IMR-90 (cell line): ENCODE results near the gene AOPEP. TPM values are rescaled to one million over a fixed set of nuclear protein-coding genes. Genes with fewer than 3 reads are reported as not detected.

Source experiments
- ATAC-seq: fragments of 200-7000 bp; cut with Tn5 transposase; 2 replicates; pipeline ENCODE4 v1.9.1; 2020; ENCODE audit warnings: low read depth, mild to moderate bottlenecking, moderate library complexity
- BruUV-seq: library from RNA; stranded (reverse); fragments of 400-500 nt; replicated peaks from 2 replicates; lab custom pipeline; 2021; lab: Mats Ljungman, UMichigan
- CTCF ChIA-PET: fragments of 300-600 bp; formaldehyde crosslinking; extraction: SDS; loops from one replicate; lab custom pipeline; 2021; ENCODE audit warnings: antibody characterized with exemption; lab: Yijun Ruan, JAX
- POLR2A ChIA-PET: fragments of 300-600 bp; sonication (Branson Sonifier 250); formaldehyde crosslinking; loops from one replicate; lab custom pipeline; 2022; ENCODE audit warnings: antibody characterized with exemption; ENCODE audit not compliant: unreplicated experiment; lab: Charles Lee
- DNase-seq: peaks from one replicate; pipeline ENCODE4 v3.0.0; 2013
- H2AFZ ChIP-seq: replicated peaks from 2 replicates; pipeline ENCODE3; 2013; ENCODE audit warnings: low read length, mild to moderate bottlenecking; ENCODE audit not compliant: poor library complexity
- H2AK5ac ChIP-seq: 2 replicates; pipeline ENCODE4 v1.6.1; 2013; ENCODE audit warnings: low read depth, low read length, inconsistent platforms
- H2AK9ac ChIP-seq: replicated peaks from 2 replicates; pipeline ENCODE3; 2013; ENCODE audit warnings: mild to moderate bottlenecking, low read depth, low read length, moderate library complexity; ENCODE audit not compliant: poor library complexity
- H2BK120ac ChIP-seq: 2 replicates; pipeline ENCODE4 v1.6.1; 2013; ENCODE audit warnings: low read depth, low read length, inconsistent platforms
- H2BK15ac ChIP-seq: 3 replicates; pipeline ENCODE4 v1.6.1; 2013; ENCODE audit warnings: low read depth, low read length, inconsistent platforms
- H2BK20ac ChIP-seq: 2 replicates; pipeline ENCODE4 v1.6.1; 2013; ENCODE audit warnings: low read depth, mild to moderate bottlenecking, inconsistent platforms, low read length, moderate library complexity
- H2BK5ac ChIP-seq: 2 replicates; pipeline ENCODE4 v1.6.1; 2013; ENCODE audit warnings: mild to moderate bottlenecking, low read depth, low read length, inconsistent platforms; ENCODE audit not compliant: poor library complexity, severe bottlenecking
- H3K14ac ChIP-seq: replicated peaks from 2 replicates; pipeline ENCODE4 v1.6.1; 2013; ENCODE audit warnings: low read depth, low read length, inconsistent platforms
- H3K18ac ChIP-seq: 2 replicates; pipeline ENCODE4 v1.6.1; 2013; ENCODE audit warnings: low read depth, low read length, control low read depth
- H3K23ac ChIP-seq: 2 replicates; pipeline ENCODE4 v1.6.1; 2013; ENCODE audit warnings: low read depth, low read length, inconsistent platforms
- H3K27ac ChIP-seq: 2 replicates; pipeline ENCODE4 v1.5.1; 2013; ENCODE audit warnings: mild to moderate bottlenecking, control low read depth, low read length; ENCODE audit not compliant: insufficient read depth
- H3K27me3 ChIP-seq: 2 replicates; pipeline ENCODE4 v1.6.1; 2013; ENCODE audit warnings: low read length; ENCODE audit not compliant: control insufficient read depth, insufficient read depth
- H3K36me3 ChIP-seq: 2 replicates; pipeline ENCODE4 v1.6.1; 2013; ENCODE audit warnings: low read length, mixed read lengths; ENCODE audit not compliant: control insufficient read depth, insufficient read depth
- H3K4ac ChIP-seq: 2 replicates; pipeline ENCODE4 v1.6.1; 2013; ENCODE audit warnings: low read depth, low read length, inconsistent platforms
- H3K4me1 ChIP-seq: 2 replicates; pipeline ENCODE4 v1.6.1; 2013; ENCODE audit warnings: low read length, mixed read lengths; ENCODE audit not compliant: control insufficient read depth, insufficient read depth
- H3K4me2 ChIP-seq: 2 replicates; pipeline ENCODE4 v1.6.1; 2013; ENCODE audit warnings: low read depth, mild to moderate bottlenecking, control low read depth, low read length, moderate library complexity
- H3K4me3 ChIP-seq: 2 replicates; pipeline ENCODE4 v1.5.1; 2013; ENCODE audit warnings: low read depth, mild to moderate bottlenecking, control low read depth, low read length, moderate library complexity; ENCODE audit not compliant: insufficient read depth
- H3K56ac ChIP-seq: 2 replicates; pipeline ENCODE4 v1.6.1; 2013; ENCODE audit warnings: low read length, inconsistent platforms; ENCODE audit not compliant: insufficient read depth; ENCODE audit errors: extremely low read depth
- H3K79me1 ChIP-seq, 2 experiments: 2 replicates each; pipeline ENCODE4 v1.6.1; 2013; ENCODE audit warnings: low read length in 2 of 2, inconsistent platforms in 1 of 2, low read depth in 1 of 2
- H3K9ac ChIP-seq: 2 replicates; pipeline ENCODE4 v1.6.1; 2013; ENCODE audit warnings: low read depth, low read length, control low read depth
- H3K9me1 ChIP-seq: 2 replicates; pipeline ENCODE4 v1.6.1; 2013; ENCODE audit warnings: low read length, inconsistent platforms; ENCODE audit not compliant: insufficient read depth
- H3K9me3 ChIP-seq: 2 replicates; pipeline ENCODE4 v1.6.1; 2013; ENCODE audit warnings: low read length; ENCODE audit not compliant: control insufficient read depth, insufficient read depth
- H4K20me1 ChIP-seq: 2 replicates; pipeline ENCODE4 v1.6.1; 2013; ENCODE audit warnings: low read length, inconsistent platforms; ENCODE audit not compliant: insufficient read depth
- H4K5ac ChIP-seq: 2 replicates; pipeline ENCODE4 v1.6.1; 2013; ENCODE audit warnings: mild to moderate bottlenecking, low read depth, low read length, control low read depth
- H4K8ac ChIP-seq, 2 experiments: 2 replicates each; pipeline ENCODE4 v1.6.1; 2013; ENCODE audit warnings: low read depth in 2 of 2, low read length in 2 of 2, control low read depth in 1 of 2, inconsistent platforms in 1 of 2
- H4K91ac ChIP-seq: 2 replicates; pipeline ENCODE4 v1.6.1; 2013; ENCODE audit warnings: low read depth, low read length, inconsistent platforms; ENCODE audit not compliant: insufficient read depth
- CHD1 ChIP-seq: IDR thresholded peaks from 2 replicates; pipeline ENCODE4 v1.6.1; 2012; ENCODE audit warnings: low read depth, low read length, improper control_type of control experiment
- CTCF ChIP-seq: conservative IDR thresholded peaks from 2 replicates; pipeline ENCODE4 v1.5.1; 2012; ENCODE audit warnings: mild to moderate bottlenecking, low read depth, low read length, improper control_type of control experiment
- FOS ChIP-seq: fragments of 150-350 bp; IDR thresholded peaks from 2 replicates; pipeline ENCODE4 v1.6.1; 2016; ENCODE audit warnings: low read depth, low read length
- MAZ ChIP-seq: IDR thresholded peaks from 2 replicates; pipeline ENCODE4 v1.6.1; 2012; ENCODE audit warnings: low read depth, mild to moderate bottlenecking, low read length, improper control_type of control experiment, moderate library complexity, borderline replicate concordance
- MXI1 ChIP-seq: IDR thresholded peaks from 2 replicates; pipeline ENCODE4 v1.6.1; 2012; ENCODE audit warnings: low read depth, mild to moderate bottlenecking, low read length, moderate library complexity, borderline replicate concordance
- RAD21 ChIP-seq: IDR thresholded peaks from 2 replicates; pipeline ENCODE4 v1.6.1; 2012; ENCODE audit warnings: low read length, improper control_type of control experiment
- USF2 ChIP-seq: fragments of 150-350 bp; IDR thresholded peaks from 2 replicates; pipeline ENCODE4 v1.6.1; 2017; ENCODE audit warnings: mild to moderate bottlenecking, antibody characterized with exemption, low read length, low read depth
- WGBS, 2 experiments: methylation state at CpG; one replicate each; pipeline versions ENCODE4 v1.1.5 to v1.1.7; 2013; ENCODE audit warnings: missing lambda C conversion rate in 2 of 2; ENCODE audit not compliant: insufficient read length in 1 of 2; ENCODE audit errors: extremely low coverage in 2 of 2; 5-methylcytosine and 5-hydroxymethylcytosine counted together
- dilution Hi-C: fragments of 300-500 bp; cut with HindIII; formaldehyde crosslinking; loops from one replicate; pipeline ENCODE4 v1.14.3; 2018; ENCODE audit warnings: low sequenced_read_pairs; ENCODE audit not compliant: unreplicated experiment
- in situ Hi-C: fragments of 300-500 bp; cut with MboI; formaldehyde crosslinking; loops from 3 replicates; pipeline ENCODE4 v1.14.3; 2019; ENCODE audit warnings: low sequenced_read_pairs, inconsistent platforms, mixed read lengths
- intact Hi-C: fragments of 100-400 bp; cut with micrococcal nuclease; formaldehyde crosslinking; loops from 2 replicates; pipeline ENCODE4 v1.10.0; 2022
- polyA plus RNA-seq, 3 experiments: library from polyadenylated mRNA; depleted of rRNA; stranded (reverse); fragments of >200 nt; gene quantifications; 2 replicates each; pipeline ENCODE4 v1.2.3, GENCODE V29; 2012; ENCODE audit warnings: low replicate concordance in 1 of 3
- total RNA-seq: library from RNA; depleted of rRNA; stranded (reverse); fragments of >200 nt; gene quantifications from 2 replicates; pipeline ENCODE4 v1.2.3, GENCODE V29; 2012
- TF ChIP-seq, protein P1 (sequence below): fragments of 150-350 bp; IDR thresholded peaks from 2 replicates; pipeline ENCODE4 v1.6.1; 2016; ENCODE audit warnings: low read depth, mild to moderate bottlenecking, low read length, moderate library complexity, borderline replicate concordance

Gene AOPEP
- total and polyA plus RNA-seq, 2 of the 4 experiments (the other 2 are of a cell fraction) = 34.9 to 38.7 TPM

GRCh38 chr9:94799578-94800264, 73.2 kb downstream of the AOPEP start:
- DNase-seq = peak; percentile 75
- peak overlapping the region; percentile 11; the same call in 1 of the 2 replicates for H2BK120ac ChIP-seq
- ChIA-PET POLR2A (no interaction called here), CTCF (no interaction called here)
- H3K27ac ChIP-seq = no peak overlapping the region
- H2AK9ac ChIP-seq = no peak overlapping the region
- no peaks in the 10 kb centered on the region for H3K9me3 ChIP-seq
- no peak overlapping the region for H4K91ac ChIP-seq
- peaks cover 8% of the 10 kb centered on the region; the same call in 1 of the 2 replicates for H3K9me1 ChIP-seq
- H3K18ac ChIP-seq = peak overlapping the region; percentile 21; the same call in 1 of the 2 replicates
- H3K14ac ChIP-seq = no peak overlapping the region
- H2AFZ ChIP-seq = no peak overlapping the region
- H4K8ac ChIP-seq = peak overlapping the region; percentile 28 to 55; a peak in 1 of 4 replicates
- no peak overlapping the region; the same call in 1 of the 2 replicates for H3K4ac ChIP-seq
- H3K27me3 ChIP-seq = peaks cover 1% of the 10 kb centered on the region; the same call in 1 of the 2 replicates
- peaks cover 4% of the 10 kb centered on the region; the same call in 1 of the 2 replicates for H3K36me3 ChIP-seq
- peak; percentile 48 for ATAC-seq
- no peaks in the 10 kb centered on the region; the same call in 1 of the 2 replicates for H4K20me1 ChIP-seq
- peaks cover 1 to 6% of the 10 kb centered on the region in 2 experiments; a peak in 3 of 4 replicates for H3K79me1 ChIP-seq
- H3K4me2 ChIP-seq = no peak overlapping the region
- BruUV-seq = no TSS peak
- in situ Hi-C loops = no loop called here
- no peak overlapping the region for H3K56ac ChIP-seq
- 0% methylated on average over 1 of the region's 9 CpGs; no CpG with 5 or more reads in 1 of the 2 experiments for WGBS, 2 experiments
- H4K5ac ChIP-seq = no peak overlapping the region
- H2BK5ac ChIP-seq = no peak overlapping the region
- no peak overlapping the region for H2BK15ac ChIP-seq
- no peak overlapping the region; the same call in 1 of the 2 replicates for H3K9ac ChIP-seq
- 0 out of 2 replicates have a peak overlapping the region, but pooled peaks have one; percentile 32 for H2BK20ac ChIP-seq
- dilution Hi-C loops = no loop called here
- intact Hi-C loops = loop anchor here (5.0 kb wide), 1 partner anchor 208 kb away; no protein-coding TSS in a partner anchor
- peaks cover 11% of the 10 kb centered on the region for H3K4me1 ChIP-seq
- no peak overlapping the region for H2AK5ac ChIP-seq
- TF ChIP-seq USF2 (no peak), MXI1 (no peak), FOS (no peak), MAZ (no peak), RAD21 (no peak), CTCF (no peak), CHD1 (no peak)
- TF ChIP-seq, protein P1, sequence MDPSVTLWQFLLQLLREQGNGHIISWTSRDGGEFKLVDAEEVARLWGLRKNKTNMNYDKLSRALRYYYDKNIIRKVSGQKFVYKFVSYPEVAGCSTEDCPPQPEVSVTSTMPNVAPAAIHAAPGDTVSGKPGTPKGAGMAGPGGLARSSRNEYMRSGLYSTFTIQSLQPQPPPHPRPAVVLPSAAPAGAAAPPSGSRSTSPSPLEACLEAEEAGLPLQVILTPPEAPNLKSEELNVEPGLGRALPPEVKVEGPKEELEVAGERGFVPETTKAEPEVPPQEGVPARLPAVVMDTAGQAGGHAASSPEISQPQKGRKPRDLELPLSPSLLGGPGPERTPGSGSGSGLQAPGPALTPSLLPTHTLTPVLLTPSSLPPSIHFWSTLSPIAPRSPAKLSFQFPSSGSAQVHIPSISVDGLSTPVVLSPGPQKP = no peak
- H3K4me3 ChIP-seq = no peak overlapping the region
- no peak overlapping the region; the same call in 1 of the 2 replicates for H3K23ac ChIP-seq
